ENCODE results near the gene TSG101. TPM values are rescaled to one million over a fixed set of nuclear protein-coding genes. Genes with fewer than 3 reads are reported as not detected.

TSG101 gene, protein sequence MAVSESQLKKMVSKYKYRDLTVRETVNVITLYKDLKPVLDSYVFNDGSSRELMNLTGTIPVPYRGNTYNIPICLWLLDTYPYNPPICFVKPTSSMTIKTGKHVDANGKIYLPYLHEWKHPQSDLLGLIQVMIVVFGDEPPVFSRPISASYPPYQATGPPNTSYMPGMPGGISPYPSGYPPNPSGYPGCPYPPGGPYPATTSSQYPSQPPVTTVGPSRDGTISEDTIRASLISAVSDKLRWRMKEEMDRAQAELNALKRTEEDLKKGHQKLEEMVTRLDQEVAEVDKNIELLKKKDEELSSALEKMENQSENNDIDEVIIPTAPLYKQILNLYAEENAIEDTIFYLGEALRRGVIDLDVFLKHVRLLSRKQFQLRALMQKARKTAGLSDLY
- total RNA-seq: 10 to 100 TPM; 60.1 to 72.8 (median 66.5) TPM

DNA sequence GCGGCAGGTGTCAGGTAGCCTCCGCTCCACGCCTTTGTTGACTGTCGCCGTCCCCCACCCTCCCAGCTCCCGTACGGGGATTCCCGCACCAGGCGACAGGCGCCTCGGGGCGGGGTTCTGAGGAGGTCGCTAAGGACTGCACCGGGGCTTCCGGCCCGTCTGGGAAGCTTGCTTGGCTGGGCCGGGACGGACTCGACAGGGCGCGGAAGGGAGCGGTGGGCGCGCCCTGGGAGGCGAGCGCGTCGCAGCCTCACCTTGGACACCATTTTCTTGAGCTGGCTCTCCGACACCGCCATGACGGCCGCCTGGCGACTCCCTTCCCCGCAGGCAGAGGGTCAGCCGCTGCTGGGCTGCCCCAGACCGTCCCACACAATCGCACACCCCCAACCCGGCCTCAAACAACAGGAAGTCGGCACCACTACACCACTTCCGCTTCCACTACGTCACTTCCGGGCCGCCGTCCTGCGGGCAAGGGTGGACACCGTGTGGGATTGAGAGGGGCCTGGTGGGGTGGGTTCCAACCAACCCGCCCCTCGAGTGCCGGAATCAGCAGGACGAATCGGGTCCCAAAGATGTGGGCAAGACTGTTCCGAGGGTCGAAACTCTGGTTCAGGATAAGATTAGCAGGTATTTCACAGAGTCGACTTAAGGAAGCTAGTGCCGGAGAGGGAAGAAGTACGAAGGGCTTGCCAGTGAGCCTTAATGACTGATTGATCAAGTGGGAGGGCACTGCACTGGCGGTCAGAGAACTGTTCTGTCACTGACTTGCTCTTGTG, at the start of gene TSG101:
Gene TSG101, minus strand, starts transcription at position 422 of the 776 bp plus-strand sequence. Its CDS starts 126 bp downstream, at position 296.
- WGBS, 2 donors (ENCODE audit: low coverage in 1 of 2): 0% methylated on average over 12 to 14 of the region's 57 CpGs
- H3K9me3 ChIP-seq: no peaks in the 10 kb centered on the region
- H3K36me3 ChIP-seq: peaks cover 0 to 15% of the 10 kb centered on the region in 2 donors
- peak within 1 kb of the TSS; percentile 86 to 94 for H3K4me3 ChIP-seq
- peak; percentile 98 for ATAC-seq
- TF ChIP-seq EP300 (IDR thresholded peaks at IDR 0.05) (no peak), POLR2AphosphoS5 (IDR thresholded peaks at IDR 0.05) (peak; percentile 95), POLR2A (IDR thresholded peaks at IDR 0.05) (peak; percentile 72 to 89)
- TF ChIP-seq, protein P1, sequence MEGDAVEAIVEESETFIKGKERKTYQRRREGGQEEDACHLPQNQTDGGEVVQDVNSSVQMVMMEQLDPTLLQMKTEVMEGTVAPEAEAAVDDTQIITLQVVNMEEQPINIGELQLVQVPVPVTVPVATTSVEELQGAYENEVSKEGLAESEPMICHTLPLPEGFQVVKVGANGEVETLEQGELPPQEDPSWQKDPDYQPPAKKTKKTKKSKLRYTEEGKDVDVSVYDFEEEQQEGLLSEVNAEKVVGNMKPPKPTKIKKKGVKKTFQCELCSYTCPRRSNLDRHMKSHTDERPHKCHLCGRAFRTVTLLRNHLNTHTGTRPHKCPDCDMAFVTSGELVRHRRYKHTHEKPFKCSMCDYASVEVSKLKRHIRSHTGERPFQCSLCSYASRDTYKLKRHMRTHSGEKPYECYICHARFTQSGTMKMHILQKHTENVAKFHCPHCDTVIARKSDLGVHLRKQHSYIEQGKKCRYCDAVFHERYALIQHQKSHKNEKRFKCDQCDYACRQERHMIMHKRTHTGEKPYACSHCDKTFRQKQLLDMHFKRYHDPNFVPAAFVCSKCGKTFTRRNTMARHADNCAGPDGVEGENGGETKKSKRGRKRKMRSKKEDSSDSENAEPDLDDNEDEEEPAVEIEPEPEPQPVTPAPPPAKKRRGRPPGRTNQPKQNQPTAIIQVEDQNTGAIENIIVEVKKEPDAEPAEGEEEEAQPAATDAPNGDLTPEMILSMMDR (IDR thresholded peaks at IDR 0.05): peak in 1 of 4 experiments; percentile 15
- peaks cover 0 to 56% (median 4%) of the 10 kb centered on the region in 3 donors for H3K4me1 ChIP-seq
- H3K27me3 ChIP-seq: no peaks in the 10 kb centered on the region
- peak within 1 kb of the TSS; percentile 91 to 95 (median 92) for H3K27ac ChIP-seq

DNA sequence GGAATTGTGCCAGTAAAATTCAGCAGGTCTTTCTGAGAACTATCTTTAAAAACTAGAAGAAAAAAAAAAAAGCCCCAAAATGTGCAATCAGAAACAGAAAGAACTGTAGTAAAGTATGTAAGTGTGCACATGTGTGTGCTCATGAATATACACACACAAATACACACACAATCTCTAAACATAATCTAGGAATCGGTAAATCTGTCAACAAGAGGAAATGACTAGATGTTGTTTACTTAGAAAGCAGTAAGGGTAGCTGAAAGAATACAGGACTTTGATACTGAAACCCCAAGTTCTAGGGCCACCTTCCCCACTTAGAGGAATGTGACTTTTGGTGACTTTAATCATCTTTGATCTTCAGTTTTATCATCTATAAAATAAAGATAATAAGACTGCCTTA, 48.6 kb upstream of the TSG101 start:
- Histone ChIP-seq H3K27me3 (no peaks in the 10 kb centered on the region), H3K4me1 (no peaks in the 10 kb centered on the region), H3K36me3 (peaks cover 0 to 92% of the 10 kb centered on the region in 2 donors), H3K4me3 (no peak overlapping the region), H3K27ac (no peak overlapping the region), H3K9me3 (no peaks in the 10 kb centered on the region)
- 89 to 90% methylated on average over 1 of the region's 1 CpG for WGBS, 2 donors (ENCODE audit: low coverage in 1 of 2)
- ATAC-seq: no peak
- TF ChIP-seq, protein P1 (IDR thresholded peaks at IDR 0.05): no peak
- TF ChIP-seq POLR2AphosphoS5 (IDR thresholded peaks at IDR 0.05) (no peak), POLR2A (IDR thresholded peaks at IDR 0.05) (no peak), EP300 (IDR thresholded peaks at IDR 0.05) (no peak)

DNA sequence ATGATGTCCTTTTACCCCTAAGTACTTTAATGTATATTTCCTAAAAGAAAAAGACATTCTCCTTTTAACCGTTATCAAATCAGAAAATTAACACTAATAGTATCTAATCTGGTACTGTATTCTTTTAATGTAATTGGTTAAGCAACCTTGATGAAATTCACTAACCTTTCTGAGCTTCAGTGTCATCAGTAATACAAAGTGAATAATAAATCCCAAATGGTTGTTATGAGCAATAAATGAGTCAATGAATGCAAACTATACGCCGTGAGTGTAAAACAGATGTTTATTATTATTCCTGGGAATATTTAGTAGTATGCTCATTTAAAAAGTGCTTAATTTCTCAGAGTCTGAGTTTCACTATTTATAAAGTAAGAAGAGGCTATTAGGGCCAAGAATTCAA, 40.3 kb upstream of the TSG101 start:
- WGBS, 2 donors (ENCODE audit: low coverage in 1 of 2): 78 to 79% methylated on average over 3 of the region's 3 CpGs
- Histone ChIP-seq H3K4me1 (no peaks in the 10 kb centered on the region), H3K36me3 (peaks cover 0 to 92% of the 10 kb centered on the region in 2 donors), H3K4me3 (no peak overlapping the region), H3K9me3 (no peaks in the 10 kb centered on the region), H3K27me3 (no peaks in the 10 kb centered on the region), H3K27ac (no peak overlapping the region)
- TF ChIP-seq POLR2A (IDR thresholded peaks at IDR 0.05) (no peak), EP300 (IDR thresholded peaks at IDR 0.05) (no peak), POLR2AphosphoS5 (IDR thresholded peaks at IDR 0.05) (no peak)
- TF ChIP-seq, protein P1 (IDR thresholded peaks at IDR 0.05): no peak
- no peak for ATAC-seq

DNA sequence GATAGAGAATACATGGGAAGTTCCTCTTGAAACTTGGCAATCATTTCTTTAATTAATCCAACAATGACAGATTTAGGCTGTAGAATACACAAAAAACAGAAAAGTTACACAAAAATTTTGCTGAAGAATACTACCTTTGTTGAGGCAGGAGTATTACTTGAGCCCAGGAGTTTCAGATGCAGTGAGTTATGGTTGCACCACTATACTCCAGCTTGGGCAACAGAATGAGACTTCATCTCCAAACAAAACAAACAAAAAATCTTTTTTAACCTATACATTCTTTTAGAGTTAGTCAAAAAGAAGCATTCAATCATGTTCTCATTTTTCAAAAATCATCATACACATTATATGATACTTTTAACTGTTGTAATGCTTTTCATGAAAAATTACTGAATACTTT, 39.7 kb upstream of the TSG101 start:
- H3K27ac ChIP-seq: no peak overlapping the region
- no peaks in the 10 kb centered on the region for H3K9me3 ChIP-seq
- ATAC-seq: no peak
- H3K27me3 ChIP-seq: no peaks in the 10 kb centered on the region
- H3K4me3 ChIP-seq: no peak overlapping the region
- TF ChIP-seq POLR2A (IDR thresholded peaks at IDR 0.05) (no peak), POLR2AphosphoS5 (IDR thresholded peaks at IDR 0.05) (no peak), EP300 (IDR thresholded peaks at IDR 0.05) (no peak)
- TF ChIP-seq, protein P1 (IDR thresholded peaks at IDR 0.05): no peak
- H3K4me1 ChIP-seq: no peaks in the 10 kb centered on the region
- H3K36me3 ChIP-seq: peaks cover 0 to 92% of the 10 kb centered on the region in 2 donors

Measured in gastroesophageal sphincter (tissue), 4 donors.